RWPE1 (cell line): ENCODE measurements around the gene UBE2K.
A peak's percentile ranks its signal among the peaks of the same experiment; 100 is the strongest.
"Not testable (repeated sequence)": the region's sequence is repeated elsewhere in the genome, so short reads cannot be mapped to it uniquely, and the experiment has no call there.

Experiments
- CTCF ChIA-PET: fragments of 350-600 bp; sonication (Branson Sonifier 250); formaldehyde crosslinking; extraction: SDS; loops from one replicate; lab custom pipeline; 2021; lab: Yijun Ruan, JAX
- POLR2A ChIA-PET: fragments of 400-600 bp; formaldehyde crosslinking; extraction: SDS; loops from one replicate; lab custom pipeline; 2020; ENCODE audit warnings: antibody characterized with exemption; ENCODE audit not compliant: low non-redundant PET; lab: Yijun Ruan, JAX
- DNase-seq: peaks from one replicate; pipeline ENCODE4 v3.0.0; 2012; ENCODE audit warnings: low spot score
- H3K27ac ChIP-seq: fragments of 450-650 bp; 2 replicates; pipeline ENCODE4 v1.5.1; 2017
- CTCF ChIP-seq: fragments of 450-650 bp; conservative IDR thresholded peaks from 2 replicates; pipeline ENCODE4 v1.5.1; 2017; ENCODE audit warnings: low read depth, mild to moderate bottlenecking

UBE2K gene

GRCh38 chr4:39812500-39812899, 114.6 kb downstream of the UBE2K start:
- TF ChIP-seq CTCF = no peak
- CTCF ChIA-PET = no interaction called here
- no peak for DNase-seq
- H3K27ac ChIP-seq = no peak overlapping the region
- POLR2A ChIA-PET = no interaction called here

GRCh38 chr4:39813033-39813432, 115.1 kb downstream of the UBE2K start:
- DNase-seq, POLR2A ChIA-PET, H3K27ac ChIP-seq, CTCF ChIA-PET: not testable (repeated sequence)

- H3K27ac ChIP-seq, DNase-seq, CTCF ChIA-PET, POLR2A ChIA-PET: not testable (repeated sequence)
Measured at GRCh38 chr4:39813761-39814160, 115.8 kb downstream of the UBE2K start.

- peak overlapping the region; percentile 50 for H3K27ac ChIP-seq
- POLR2A ChIA-PET = no interaction called here
- TF ChIP-seq CTCF = no peak
- DNase-seq = peak; percentile 30
- CTCF ChIA-PET = no interaction called here
Measured at GRCh38 chr4:39814403-39815185, 116.7 kb downstream of the UBE2K start.

- no peak for DNase-seq
- ChIA-PET CTCF (interaction anchor here (0.6 kb wide), 1 partner anchor 164 kb away, joined by 3 read pairs; no protein-coding TSS in a partner anchor), POLR2A (no interaction called here)
- TF ChIP-seq CTCF = no peak
- peak overlapping the region; percentile 33 for H3K27ac ChIP-seq
Measured at GRCh38 chr4:39818646-39819045, 120.7 kb downstream of the UBE2K start.

- TF ChIP-seq CTCF = no peak
- no peak overlapping the region for H3K27ac ChIP-seq
- ChIA-PET POLR2A (no interaction called here), CTCF (no interaction called here)
- no peak for DNase-seq
Measured at GRCh38 chr4:39820186-39820585, 122.2 kb downstream of the UBE2K start.

GRCh38 chr4:39821951-39822350, 124.0 kb downstream of the UBE2K start:
- ChIA-PET CTCF (no interaction called here), POLR2A (no interaction called here)
- no peak overlapping the region for H3K27ac ChIP-seq
- no peak for TF ChIP-seq CTCF
- DNase-seq = no peak

- H3K27ac ChIP-seq = no peak overlapping the region
- POLR2A ChIA-PET = no interaction called here
- no peak for TF ChIP-seq CTCF
- no peak for DNase-seq
- CTCF ChIA-PET = no interaction called here
Measured at GRCh38 chr4:39822662-39823061, 124.7 kb downstream of the UBE2K start.
